ENCODE data around the gene HOATZ.

The HOATZ gene

DNA sequence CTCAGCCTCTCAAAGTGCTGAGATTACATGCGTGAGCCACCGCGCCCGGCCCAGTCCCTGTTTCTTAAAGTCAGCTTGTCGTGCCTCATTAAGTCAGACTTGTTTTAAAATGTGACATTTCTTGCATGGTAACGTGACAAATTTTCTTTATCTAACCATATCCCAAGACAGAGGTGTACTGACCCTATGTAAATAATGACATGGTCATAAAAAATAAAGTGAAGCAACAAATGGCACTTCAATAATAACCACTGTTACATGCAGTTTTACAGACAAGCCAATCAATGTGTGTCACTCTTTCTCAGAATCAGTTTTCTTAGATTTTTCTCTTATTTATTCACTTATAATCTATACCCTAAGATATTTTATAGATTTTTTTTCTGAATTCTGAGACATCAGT, 61.2 kb downstream of the HOATZ start:
- H3K4me3 ChIP-seq (ENCODE audit: low read depth, low read length), result no peak overlapping the region
- no peak for DNase-seq (ENCODE audit: low read depth)
- TF ChIP-seq, protein P1, sequence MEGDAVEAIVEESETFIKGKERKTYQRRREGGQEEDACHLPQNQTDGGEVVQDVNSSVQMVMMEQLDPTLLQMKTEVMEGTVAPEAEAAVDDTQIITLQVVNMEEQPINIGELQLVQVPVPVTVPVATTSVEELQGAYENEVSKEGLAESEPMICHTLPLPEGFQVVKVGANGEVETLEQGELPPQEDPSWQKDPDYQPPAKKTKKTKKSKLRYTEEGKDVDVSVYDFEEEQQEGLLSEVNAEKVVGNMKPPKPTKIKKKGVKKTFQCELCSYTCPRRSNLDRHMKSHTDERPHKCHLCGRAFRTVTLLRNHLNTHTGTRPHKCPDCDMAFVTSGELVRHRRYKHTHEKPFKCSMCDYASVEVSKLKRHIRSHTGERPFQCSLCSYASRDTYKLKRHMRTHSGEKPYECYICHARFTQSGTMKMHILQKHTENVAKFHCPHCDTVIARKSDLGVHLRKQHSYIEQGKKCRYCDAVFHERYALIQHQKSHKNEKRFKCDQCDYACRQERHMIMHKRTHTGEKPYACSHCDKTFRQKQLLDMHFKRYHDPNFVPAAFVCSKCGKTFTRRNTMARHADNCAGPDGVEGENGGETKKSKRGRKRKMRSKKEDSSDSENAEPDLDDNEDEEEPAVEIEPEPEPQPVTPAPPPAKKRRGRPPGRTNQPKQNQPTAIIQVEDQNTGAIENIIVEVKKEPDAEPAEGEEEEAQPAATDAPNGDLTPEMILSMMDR (IDR thresholded peaks at IDR 0.05; ENCODE audit: low read depth, low read length, missing control alignments), result no peak
- in situ Hi-C loops (cut with HindIII; ENCODE audit: low sequenced_read_pairs), result no loop called here

DNA sequence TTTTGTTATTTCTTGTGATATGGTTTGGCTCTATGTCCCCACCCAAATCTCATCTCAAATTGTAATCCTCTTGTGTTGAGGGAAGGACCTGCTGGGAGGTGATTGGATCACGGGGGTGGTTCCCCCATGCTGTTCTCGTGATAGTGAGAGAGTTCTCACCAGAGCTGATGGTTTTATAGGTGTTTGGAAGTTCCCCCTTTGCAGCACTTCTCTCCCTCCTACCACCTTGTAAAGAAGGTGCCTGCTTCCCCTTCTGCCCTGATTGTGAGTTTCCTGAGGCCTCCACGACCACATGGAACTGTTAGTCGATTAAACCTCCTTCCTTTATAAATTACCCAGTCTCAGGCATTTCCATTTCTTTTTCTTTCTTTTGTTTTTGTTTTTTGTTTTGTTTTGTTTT, 63.2 kb downstream of the HOATZ start:
- TF ChIP-seq, protein P1 (IDR thresholded peaks at IDR 0.05; ENCODE audit: low read depth, low read length, missing control alignments), result no peak
- DNase-seq (ENCODE audit: low read depth), result no peak
- in situ Hi-C loops (cut with HindIII; ENCODE audit: low sequenced_read_pairs), result no loop called here
- H3K4me3 ChIP-seq (ENCODE audit: low read depth, low read length), result no peak overlapping the region

DNA sequence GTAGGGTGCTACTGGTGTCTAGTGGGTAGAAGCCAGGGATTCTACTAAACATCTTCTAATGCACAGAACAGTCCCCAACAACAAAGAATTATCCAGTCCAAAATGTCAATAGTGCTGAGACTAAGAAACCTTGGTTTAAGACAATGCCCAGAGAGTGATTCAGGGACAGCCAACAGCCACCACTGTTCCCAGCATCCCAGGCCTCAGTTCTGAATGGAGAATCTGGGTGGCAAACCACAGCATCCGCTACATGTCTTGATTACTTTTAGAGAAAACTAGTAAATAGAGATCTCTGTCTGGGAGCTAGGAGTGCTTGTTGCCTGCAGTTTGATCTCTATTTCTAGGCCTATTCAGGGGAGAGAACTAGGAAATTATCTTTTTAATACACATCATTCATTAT, 66.8 kb downstream of the HOATZ start:
- no peak overlapping the region for H3K4me3 ChIP-seq (ENCODE audit: low read depth, low read length)
- TF ChIP-seq, protein P1 (IDR thresholded peaks at IDR 0.05; ENCODE audit: low read depth, low read length, missing control alignments), result no peak
- in situ Hi-C loops (cut with HindIII; ENCODE audit: low sequenced_read_pairs), result loop anchor here (10.0 kb wide), 1 partner anchor 263 kb away; no protein-coding TSS in a partner anchor
- DNase-seq (ENCODE audit: low read depth), result no peak

DNA sequence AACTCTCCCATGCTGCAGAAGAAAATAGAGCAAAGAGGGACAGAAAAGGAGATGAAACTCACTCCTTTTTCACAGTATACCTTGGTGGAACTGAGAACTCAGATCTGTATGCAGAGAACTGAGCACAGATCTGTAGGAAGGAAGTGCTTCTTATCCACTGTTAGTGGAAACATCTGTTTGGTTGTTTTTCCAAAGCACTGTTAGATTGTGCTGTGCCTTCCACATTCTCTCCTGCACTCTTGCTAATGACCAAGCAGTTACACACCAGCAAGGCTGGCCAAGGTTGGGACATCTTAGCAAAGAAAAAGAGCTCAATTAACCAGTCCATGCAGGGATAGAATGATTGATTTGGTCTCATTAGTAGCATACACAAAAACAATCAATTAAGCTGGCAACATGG, 67.6 kb downstream of the HOATZ start:
- in situ Hi-C loops (cut with HindIII; ENCODE audit: low sequenced_read_pairs), result loop anchor here (10.0 kb wide), 1 partner anchor 263 kb away; no protein-coding TSS in a partner anchor
- TF ChIP-seq, protein P1 (IDR thresholded peaks at IDR 0.05; ENCODE audit: low read depth, low read length, missing control alignments), result no peak
- no peak for DNase-seq (ENCODE audit: low read depth)
- H3K4me3 ChIP-seq (ENCODE audit: low read depth, low read length), result no peak overlapping the region

DNA sequence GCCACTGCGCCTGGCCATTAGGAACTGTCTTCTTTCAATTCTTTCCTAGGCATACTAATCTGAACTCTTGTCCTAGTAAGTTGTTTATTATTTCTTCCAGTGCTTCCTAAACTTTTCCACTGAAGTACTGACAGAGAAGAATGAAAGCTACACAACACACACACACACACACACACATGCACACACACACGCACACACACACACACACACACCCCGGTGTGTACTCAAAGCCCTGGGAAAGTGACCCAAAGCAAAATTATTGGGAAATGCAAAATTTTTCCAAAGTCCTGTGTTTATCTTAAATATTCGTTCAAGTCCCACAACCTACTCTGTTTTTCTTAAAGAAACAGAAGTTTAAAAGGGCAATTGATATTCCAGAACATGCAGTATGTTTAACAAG, 68.3 kb downstream of the HOATZ start:
- no peak overlapping the region for H3K4me3 ChIP-seq (ENCODE audit: low read depth, low read length)
- in situ Hi-C loops (cut with HindIII; ENCODE audit: low sequenced_read_pairs), result loop anchor here (10.0 kb wide), 1 partner anchor 262 kb away; no protein-coding TSS in a partner anchor
- TF ChIP-seq, protein P1 (IDR thresholded peaks at IDR 0.05; ENCODE audit: low read depth, low read length, missing control alignments), result no peak
- no peak for DNase-seq (ENCODE audit: low read depth)

DNA sequence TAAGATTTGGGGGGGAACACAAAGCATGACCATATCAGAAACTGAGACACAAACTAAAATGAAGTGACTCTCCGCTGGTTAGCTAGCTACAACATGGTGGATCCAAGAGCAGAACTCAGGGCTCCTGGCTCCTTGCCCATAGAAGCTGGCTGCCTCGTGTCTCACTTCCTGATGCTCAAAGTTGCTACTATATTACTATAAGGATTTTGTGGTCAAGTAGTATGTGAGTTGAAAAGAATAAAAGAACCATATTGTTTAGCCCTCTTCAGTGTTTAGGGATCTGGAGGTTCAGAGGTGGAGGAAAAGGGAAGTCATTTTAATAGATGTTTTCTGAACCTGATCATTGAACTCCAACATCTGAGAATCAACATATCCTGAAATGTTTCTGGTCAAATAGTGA, 70.8 kb downstream of the HOATZ start:
- no peak overlapping the region for H3K4me3 ChIP-seq (ENCODE audit: low read depth, low read length)
- TF ChIP-seq, protein P1 (IDR thresholded peaks at IDR 0.05; ENCODE audit: low read depth, low read length, missing control alignments), result no peak
- in situ Hi-C loops (cut with HindIII; ENCODE audit: low sequenced_read_pairs), result loop anchor here (10.0 kb wide), 1 partner anchor 259 kb away; no protein-coding TSS in a partner anchor
- DNase-seq (ENCODE audit: low read depth), result no peak

Data from astrocyte of the cerebellum (primary cell).